ENCODE results near the gene TOX2. TPM values are rescaled to one million over a fixed set of nuclear protein-coding genes. Genes with fewer than 3 reads are reported as not detected.

The TOX2 gene
- total and polyA plus RNA-seq, 2 of the 8 experiments (the other 6 are each of a cell fraction or from before 2014, with no cell fraction given), result 1.8 to 3.4 TPM

- TF ChIP-seq CHD1 (IDR thresholded peaks at IDR 0.05; ENCODE audit: low read depth, low read length) (no peak), TEAD4 (IDR thresholded peaks at IDR 0.05; ENCODE audit: low read depth, low read length) (no peak), RNF2 (IDR thresholded peaks at IDR 0.05; ENCODE audit: borderline replicate concordance, low read depth, low read length, missing control alignments, poor library complexity, severe bottlenecking) (no peak), KDM4A (IDR thresholded peaks at IDR 0.05; ENCODE audit: low read depth, low read length, severe bottlenecking) (no peak), GTF2F1 (IDR thresholded peaks at IDR 0.05; ENCODE audit: borderline replicate concordance, low read depth, low read length) (no peak), KDM5A (IDR thresholded peaks at IDR 0.05; ENCODE audit: low read length) (no peak)
Observed at GRCh38 chr20:44019638-44020335, 105.1 kb downstream of the TOX2 start (continued).

Data from H1 (cell line).